Endothelial cell (in vitro differentiated cells): ENCODE data around the gene TVP23A. TPM values are rescaled to one million over a fixed set of nuclear protein-coding genes. Genes with fewer than 3 reads are reported as not detected.

Experiments used
- DNase-seq: peaks from one replicate; pipeline ENCODE4 v3.0.0; 2021; ENCODE audit warnings: low spot score
- H3K27ac Mint-ChIP-seq: one replicate; pipeline ENCODE4 v1.8.0; 2021; ENCODE audit warnings: mixed read lengths, inconsistent platforms; ENCODE audit not compliant: unreplicated experiment
- H3K27me3 Mint-ChIP-seq: one replicate; pipeline ENCODE4 v1.8.0; 2021; ENCODE audit warnings: mild to moderate bottlenecking, moderate library complexity, mixed read lengths, inconsistent platforms; ENCODE audit not compliant: unreplicated experiment
- H3K36me3 Mint-ChIP-seq: one replicate; pipeline ENCODE4 v1.8.0; 2021; ENCODE audit warnings: mild to moderate bottlenecking, low read depth, mixed read lengths, inconsistent platforms; ENCODE audit not compliant: unreplicated experiment
- H3K4me1 Mint-ChIP-seq: one replicate; pipeline ENCODE4 v1.8.0; 2021; ENCODE audit warnings: mild to moderate bottlenecking, mixed read lengths, inconsistent platforms; ENCODE audit not compliant: unreplicated experiment
- H3K4me3 Mint-ChIP-seq: one replicate; pipeline ENCODE4 v1.8.0; 2021; ENCODE audit warnings: mild to moderate bottlenecking, mixed read lengths, inconsistent platforms; ENCODE audit not compliant: unreplicated experiment
- H3K9me3 Mint-ChIP-seq: one replicate; pipeline ENCODE4 v1.8.0; 2021; ENCODE audit warnings: mixed read lengths, inconsistent platforms; ENCODE audit not compliant: unreplicated experiment
- total RNA-seq: library from RNA; stranded (reverse); fragmentation: NEBNext Ultra II Directional; extraction: Animal tissue kit (Norgen Biotek cat#: 25700); gene quantifications from one replicate; pipeline ENCODE4 v1.2.1, GENCODE V29; 2021; ENCODE audit not compliant: unreplicated experiment
- TF ChIP-seq, protein P1 (sequence below): fragments of 200-600 bp; sonication (generic); IDR thresholded peaks from one replicate; pipeline ENCODE4 v1.5.0; 2021; ENCODE audit warnings: antibody characterized with exemption; ENCODE audit not compliant: unreplicated experiment

The TVP23A gene
- total RNA-seq, 1 donor from 2014 or later: 7.8 TPM

DNA sequence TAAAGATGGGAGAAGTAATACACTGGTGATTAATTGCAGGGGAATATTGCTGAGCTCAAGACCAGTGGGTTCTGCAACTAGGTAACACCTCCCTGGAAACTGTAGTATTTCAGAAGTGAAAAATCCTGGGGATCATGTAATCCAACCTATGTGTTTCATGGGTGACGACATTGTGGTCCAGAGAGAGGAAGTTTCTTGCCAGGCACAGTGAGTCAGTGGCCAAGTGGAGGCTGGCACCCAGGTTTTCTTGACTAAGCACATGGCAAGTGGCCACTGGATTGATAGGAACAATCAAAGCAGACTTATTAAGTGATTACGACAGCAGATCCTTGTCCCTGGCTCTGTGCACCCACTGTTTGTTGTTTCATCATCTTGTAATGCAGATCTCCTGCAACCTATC is 43.8 kb upstream of the TVP23A start:
- no peak overlapping the region for H3K4me3 Mint-ChIP-seq

GRCh38 chr16:10859658-10860057 is 41.1 kb upstream of the TVP23A start:
- H3K9me3 Mint-ChIP-seq: no peaks in the 10 kb centered on the region
- H3K27ac Mint-ChIP-seq: no peak overlapping the region
- no peak overlapping the region for H3K4me3 Mint-ChIP-seq
- no peak for DNase-seq
- H3K27me3 Mint-ChIP-seq: peaks cover 2% of the 10 kb centered on the region
- no peaks in the 10 kb centered on the region for H3K36me3 Mint-ChIP-seq
- no peaks in the 10 kb centered on the region for H3K4me1 Mint-ChIP-seq
- TF ChIP-seq, protein P1, sequence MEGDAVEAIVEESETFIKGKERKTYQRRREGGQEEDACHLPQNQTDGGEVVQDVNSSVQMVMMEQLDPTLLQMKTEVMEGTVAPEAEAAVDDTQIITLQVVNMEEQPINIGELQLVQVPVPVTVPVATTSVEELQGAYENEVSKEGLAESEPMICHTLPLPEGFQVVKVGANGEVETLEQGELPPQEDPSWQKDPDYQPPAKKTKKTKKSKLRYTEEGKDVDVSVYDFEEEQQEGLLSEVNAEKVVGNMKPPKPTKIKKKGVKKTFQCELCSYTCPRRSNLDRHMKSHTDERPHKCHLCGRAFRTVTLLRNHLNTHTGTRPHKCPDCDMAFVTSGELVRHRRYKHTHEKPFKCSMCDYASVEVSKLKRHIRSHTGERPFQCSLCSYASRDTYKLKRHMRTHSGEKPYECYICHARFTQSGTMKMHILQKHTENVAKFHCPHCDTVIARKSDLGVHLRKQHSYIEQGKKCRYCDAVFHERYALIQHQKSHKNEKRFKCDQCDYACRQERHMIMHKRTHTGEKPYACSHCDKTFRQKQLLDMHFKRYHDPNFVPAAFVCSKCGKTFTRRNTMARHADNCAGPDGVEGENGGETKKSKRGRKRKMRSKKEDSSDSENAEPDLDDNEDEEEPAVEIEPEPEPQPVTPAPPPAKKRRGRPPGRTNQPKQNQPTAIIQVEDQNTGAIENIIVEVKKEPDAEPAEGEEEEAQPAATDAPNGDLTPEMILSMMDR: no peak

More for the DNA sequence above, 43.8 kb upstream of the TVP23A start:
- Mint-ChIP-seq H3K9me3 (no peaks in the 10 kb centered on the region), H3K27me3 (peaks cover 3% of the 10 kb centered on the region), H3K4me1 (no peaks in the 10 kb centered on the region), H3K27ac (no peak overlapping the region), H3K36me3 (no peaks in the 10 kb centered on the region)
- TF ChIP-seq, protein P1: no peak
- no peak for DNase-seq

- no peak for DNase-seq
- no peak overlapping the region for H3K27ac Mint-ChIP-seq
- no peaks in the 10 kb centered on the region for H3K9me3 Mint-ChIP-seq
- H3K4me3 Mint-ChIP-seq: no peak overlapping the region
- no peaks in the 10 kb centered on the region for H3K36me3 Mint-ChIP-seq
- H3K27me3 Mint-ChIP-seq: peaks cover 2% of the 10 kb centered on the region
- TF ChIP-seq, protein P1: no peak
- no peaks in the 10 kb centered on the region for H3K4me1 Mint-ChIP-seq
Measured at GRCh38 chr16:10859020-10859419, 40.4 kb upstream of the TVP23A start.

DNA sequence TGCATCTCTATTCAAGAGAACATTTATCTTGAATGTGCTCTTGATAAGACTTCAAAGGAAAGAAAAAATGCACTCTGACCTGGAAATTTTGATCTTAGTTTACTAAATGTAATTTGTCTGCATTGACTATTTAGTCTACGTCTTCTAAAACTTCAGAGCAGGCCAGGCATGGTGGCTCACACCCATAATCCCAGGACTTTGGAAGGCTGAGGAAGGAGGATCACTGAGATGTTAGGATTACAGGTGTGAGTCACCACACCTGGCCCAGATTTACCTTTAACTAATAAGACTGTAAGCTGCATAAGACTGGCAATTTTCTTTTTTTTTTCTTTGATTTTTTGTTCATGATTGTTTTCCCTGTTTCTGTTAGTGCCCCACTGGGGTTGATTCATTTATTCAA is 39.6 kb upstream of the TVP23A start:
- H3K4me3 Mint-ChIP-seq: no peak overlapping the region
- DNase-seq: no peak
- no peaks in the 10 kb centered on the region for H3K9me3 Mint-ChIP-seq
- no peaks in the 10 kb centered on the region for H3K4me1 Mint-ChIP-seq
- no peak overlapping the region for H3K27ac Mint-ChIP-seq
- TF ChIP-seq, protein P1: no peak
- no peaks in the 10 kb centered on the region for H3K36me3 Mint-ChIP-seq
- peaks cover 2% of the 10 kb centered on the region for H3K27me3 Mint-ChIP-seq

GRCh38 chr16:10856042-10856441 is 37.4 kb upstream of the TVP23A start:
- Mint-ChIP-seq H3K4me1 (no peaks in the 10 kb centered on the region), H3K27ac (no peak overlapping the region), H3K27me3 (peaks cover 2% of the 10 kb centered on the region), H3K36me3 (no peaks in the 10 kb centered on the region), H3K4me3 (no peak overlapping the region), H3K9me3 (no peaks in the 10 kb centered on the region)
- no peak for DNase-seq
- TF ChIP-seq, protein P1: no peak
